Gastrocnemius medialis (tissue), 4 donors: ENCODE results near the gene SMAD3.

ENCODE experiments used
- POLR2A ChIP-seq, 2 donors: fragments of 450-650 bp; IDR thresholded peaks; one replicate each; pipeline ENCODE4 v1.6.1; 2017; ENCODE audit warnings: antibody characterized with exemption in 2 of 2, mild to moderate bottlenecking in 2 of 2, moderate library complexity in 2 of 2
- TF ChIP-seq, protein P1 (sequence below), 5 experiments: fragments of 450-650 bp in 3 of 5; fragments of 200-600 bp in 2 of 5; sonication (generic) in 2 of 5; IDR thresholded peaks in 4 of 5; conservative IDR thresholded peaks in 1 of 5; 1 replicate in 4 of 5; 2 replicates in 1 of 5; pipeline ENCODE4 v1.5.1; 2016 to 2019; ENCODE audit warnings: antibody characterized with exemption in 5 of 5, mild to moderate bottlenecking in 3 of 5, moderate library complexity in 3 of 5

DNA sequence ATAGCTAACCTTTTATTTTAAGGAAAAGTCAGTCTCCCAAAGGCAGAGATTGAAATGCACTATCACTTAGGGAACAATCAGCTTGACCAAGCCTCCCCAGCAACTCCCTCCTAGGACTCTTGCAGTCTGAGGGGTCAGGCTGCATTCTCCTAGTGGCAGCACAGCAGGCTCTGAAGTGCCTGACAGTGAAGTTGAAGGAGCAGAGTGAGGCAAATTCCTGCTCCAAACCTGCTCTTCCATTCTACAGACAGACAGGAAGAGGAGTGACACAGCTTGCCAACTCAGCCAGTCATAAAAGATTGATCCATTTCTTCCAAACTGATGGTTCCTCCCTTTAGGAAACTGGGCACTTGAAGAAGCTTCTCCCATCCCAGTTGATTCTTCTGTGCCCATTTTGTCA is 43.9 kb upstream of the SMAD3 start:
- TF ChIP-seq, protein P1, sequence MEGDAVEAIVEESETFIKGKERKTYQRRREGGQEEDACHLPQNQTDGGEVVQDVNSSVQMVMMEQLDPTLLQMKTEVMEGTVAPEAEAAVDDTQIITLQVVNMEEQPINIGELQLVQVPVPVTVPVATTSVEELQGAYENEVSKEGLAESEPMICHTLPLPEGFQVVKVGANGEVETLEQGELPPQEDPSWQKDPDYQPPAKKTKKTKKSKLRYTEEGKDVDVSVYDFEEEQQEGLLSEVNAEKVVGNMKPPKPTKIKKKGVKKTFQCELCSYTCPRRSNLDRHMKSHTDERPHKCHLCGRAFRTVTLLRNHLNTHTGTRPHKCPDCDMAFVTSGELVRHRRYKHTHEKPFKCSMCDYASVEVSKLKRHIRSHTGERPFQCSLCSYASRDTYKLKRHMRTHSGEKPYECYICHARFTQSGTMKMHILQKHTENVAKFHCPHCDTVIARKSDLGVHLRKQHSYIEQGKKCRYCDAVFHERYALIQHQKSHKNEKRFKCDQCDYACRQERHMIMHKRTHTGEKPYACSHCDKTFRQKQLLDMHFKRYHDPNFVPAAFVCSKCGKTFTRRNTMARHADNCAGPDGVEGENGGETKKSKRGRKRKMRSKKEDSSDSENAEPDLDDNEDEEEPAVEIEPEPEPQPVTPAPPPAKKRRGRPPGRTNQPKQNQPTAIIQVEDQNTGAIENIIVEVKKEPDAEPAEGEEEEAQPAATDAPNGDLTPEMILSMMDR (IDR thresholded peaks at IDR 0.05 in 4 of 5, conservative IDR thresholded peaks at IDR 0.05 in 1 of 5) = no peak
- TF ChIP-seq POLR2A (IDR thresholded peaks at IDR 0.05) = no peak
